Neuronal stem cell (in vitro differentiated cells): ENCODE results near the gene RRP1B.

ENCODE experiments used
- DNase-seq: peaks from one replicate; pipeline ENCODE4 v3.0.0-alpha.2; 2013; ENCODE audit warnings: low spot score
- H2AFZ ChIP-seq: one replicate; pipeline ENCODE4 v1.6.1; 2013; ENCODE audit warnings: mild to moderate bottlenecking, low read length, inconsistent platforms
- H2AK5ac ChIP-seq: 2 replicates; pipeline ENCODE4 v1.6.1; 2013; ENCODE audit warnings: low read depth, mild to moderate bottlenecking, inconsistent platforms, low read length, moderate library complexity, mixed read lengths
- H2BK120ac ChIP-seq: 2 replicates; pipeline ENCODE4 v1.6.1; 2013; ENCODE audit warnings: low read depth, mild to moderate bottlenecking, inconsistent platforms, low read length, moderate library complexity, mixed read lengths
- H2BK12ac ChIP-seq: one replicate; pipeline ENCODE4 v1.6.1; 2013; ENCODE audit warnings: low read length, inconsistent platforms
- H2BK15ac ChIP-seq: 2 replicates; pipeline ENCODE4 v1.6.1; 2013; ENCODE audit warnings: mild to moderate bottlenecking, low read length, inconsistent platforms, mixed read lengths
- H2BK5ac ChIP-seq: one replicate; pipeline ENCODE4 v1.6.1; 2013; ENCODE audit warnings: inconsistent platforms, mild to moderate bottlenecking, low read length, moderate library complexity
- H3K14ac ChIP-seq: one replicate; pipeline ENCODE4 v1.6.1; 2013; ENCODE audit warnings: low read length, inconsistent platforms
- H3K18ac ChIP-seq: 2 replicates; pipeline ENCODE4 v1.6.1; 2013; ENCODE audit warnings: low read length, inconsistent platforms
- H3K23ac ChIP-seq: 2 replicates; pipeline ENCODE4 v1.6.1; 2013; ENCODE audit warnings: low read depth, mild to moderate bottlenecking, mixed read lengths, low read length, inconsistent platforms; ENCODE audit not compliant: poor library complexity
- H3K27ac ChIP-seq: replicated peaks from 3 replicates; pipeline ENCODE4 v1.5.1; 2013; ENCODE audit warnings: low read length, inconsistent platforms
- H3K27me3 ChIP-seq, 3 experiments: 2 replicates each; pipeline ENCODE4 v1.6.1; 2013; ENCODE audit warnings: low read length in 3 of 3, mild to moderate bottlenecking in 2 of 3, inconsistent platforms in 1 of 3, low read depth in 1 of 3, mixed read lengths in 1 of 3, moderate library complexity in 1 of 3; ENCODE audit not compliant: control insufficient read depth in 3 of 3, insufficient read depth in 3 of 3
- H3K36me3 ChIP-seq, 2 donors: replicated peaks in 1 of 2; 2 replicates each; pipeline ENCODE4 v1.6.1; 2013; ENCODE audit warnings: low read length in 2 of 2; ENCODE audit not compliant: control insufficient read depth in 2 of 2, insufficient read depth in 2 of 2
- H3K4ac ChIP-seq: 2 replicates; pipeline ENCODE4 v1.6.1; 2013; ENCODE audit warnings: inconsistent platforms, mild to moderate bottlenecking, low read length, moderate library complexity
- H3K4me1 ChIP-seq, 2 donors: 1 replicate in 1 of 2; 2 replicates in 1 of 2; pipeline ENCODE4 v1.6.1; 2013; ENCODE audit warnings: low read length in 2 of 2, low read depth in 1 of 2; ENCODE audit not compliant: control insufficient read depth in 2 of 2, insufficient read depth in 1 of 2
- H3K4me2 ChIP-seq: one replicate; pipeline ENCODE4 v1.6.1; 2013; ENCODE audit warnings: mild to moderate bottlenecking, low read length, inconsistent platforms; ENCODE audit not compliant: insufficient read depth, poor library complexity, severe bottlenecking
- H3K4me3 ChIP-seq, 2 donors: 2 replicates each; pipeline ENCODE4 v1.5.1; 2013; ENCODE audit warnings: low read length in 2 of 2, mild to moderate bottlenecking in 2 of 2, inconsistent platforms in 1 of 2, moderate library complexity in 1 of 2
- H3K79me1 ChIP-seq: one replicate; pipeline ENCODE4 v1.6.1; 2013; ENCODE audit warnings: low read depth, mild to moderate bottlenecking, inconsistent platforms, low read length, moderate library complexity
- H3K9ac ChIP-seq: one replicate; pipeline ENCODE4 v1.6.1; 2013; ENCODE audit warnings: mild to moderate bottlenecking, low read depth, low read length, inconsistent platforms; ENCODE audit not compliant: poor library complexity
- H3K9me3 ChIP-seq, 2 donors: replicated peaks in 1 of 2; 2 replicates each; pipeline versions ENCODE3 to v1.6.1; 2013; ENCODE audit warnings: low read length in 2 of 2, mild to moderate bottlenecking in 2 of 2, inconsistent platforms in 1 of 2, low read depth in 1 of 2, mixed read lengths in 1 of 2, moderate library complexity in 1 of 2; ENCODE audit not compliant: control insufficient read depth in 2 of 2, insufficient read depth in 1 of 2
- H4K8ac ChIP-seq: one replicate; pipeline ENCODE4 v1.6.1; 2013; ENCODE audit warnings: low read depth, mild to moderate bottlenecking, inconsistent platforms, low read length, moderate library complexity
- H4K91ac ChIP-seq: one replicate; pipeline ENCODE4 v1.6.1; 2013; ENCODE audit warnings: low read length, low read depth, mild to moderate bottlenecking, inconsistent platforms; ENCODE audit not compliant: poor library complexity
- WGBS, 2 donors: extraction: QIAGEN DNeasy Blood & Tissue Kit; methylation state at CpG; one replicate each; pipeline ENCODE4 v1.1.7; 2013; ENCODE audit warnings: missing lambda C conversion rate in 2 of 2, mixed read lengths in 1 of 2; ENCODE audit not compliant: insufficient read length in 2 of 2, insufficient replicate concordance in 1 of 2; ENCODE audit errors: extremely low coverage in 2 of 2; 5-methylcytosine and 5-hydroxymethylcytosine counted together

The RRP1B gene

DNA sequence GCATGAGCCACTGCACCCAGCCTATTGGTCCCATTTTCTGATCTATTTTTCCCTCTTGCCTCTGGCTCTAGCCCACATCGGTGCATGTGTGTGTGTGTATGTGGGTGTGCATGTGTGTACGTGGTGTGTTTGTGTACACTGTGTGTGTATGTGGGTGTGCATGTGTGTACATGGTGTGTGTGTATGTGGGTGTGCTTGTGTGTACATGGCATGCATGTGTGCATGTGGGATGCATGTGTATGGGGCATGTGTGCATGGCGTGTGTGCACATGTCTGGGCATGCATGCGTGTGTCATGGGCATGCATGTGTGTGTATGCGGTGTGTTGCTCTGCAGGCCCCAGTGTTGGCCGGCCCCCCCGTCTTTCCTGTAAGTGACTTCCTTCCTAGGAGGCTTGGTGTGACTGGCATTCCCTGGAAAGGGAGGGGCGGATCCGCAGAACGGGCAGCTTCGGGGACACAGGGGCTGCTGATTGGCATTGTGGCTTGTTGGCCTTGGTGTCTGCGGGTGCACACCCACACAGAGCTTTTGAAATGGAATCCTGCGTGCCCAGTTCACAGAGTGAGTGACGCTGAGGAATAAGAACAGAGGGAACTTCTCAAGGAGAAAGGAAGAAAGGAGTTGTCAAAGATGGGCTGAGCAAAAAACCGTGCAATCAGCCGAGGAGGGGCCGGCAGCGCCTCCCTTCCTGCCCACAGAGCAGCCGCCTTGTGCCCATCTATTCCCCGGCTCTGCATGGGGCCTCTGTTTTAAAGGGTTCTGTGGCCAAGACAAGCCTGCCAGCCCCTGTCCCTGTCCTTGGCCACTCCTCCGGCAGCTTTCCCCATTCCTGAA, 67.5 kb downstream of the RRP1B start:
- Histone ChIP-seq H3K9ac (peak overlapping the region; percentile 80), H2AFZ (no peak overlapping the region), H4K91ac (no peak overlapping the region), H2BK120ac (no peak overlapping the region), H2BK12ac (no peak overlapping the region), H3K27me3 (no peaks in the 10 kb centered on the region), H3K14ac (no peak overlapping the region), H3K4me1 (peaks cover 5 to 13% of the 10 kb centered on the region in 2 donors), H3K4me2 (no peak overlapping the region), H3K23ac (peak overlapping the region; percentile 95), H3K18ac (peak overlapping the region; percentile 64), H2BK5ac (peak overlapping the region; percentile 75), H4K8ac (peak overlapping the region; percentile 82), H3K36me3 (peaks cover 2 to 12% of the 10 kb centered on the region in 2 donors), H3K27ac (no peak overlapping the region), H2BK15ac (no peak overlapping the region), H3K9me3 (peaks cover 0 to 3% of the 10 kb centered on the region in 2 donors), H3K4me3 (peak overlapping the region in 1 of 2 donors; percentile 64), H2AK5ac (peak overlapping the region; percentile 77), H3K4ac (peak overlapping the region; percentile 89), H3K79me1 (peaks cover 10% of the 10 kb centered on the region)
- no CpG with 5 or more reads among the region's 21 CpGs for WGBS, 2 donors
- DNase-seq = no peak

- Histone ChIP-seq H3K27ac (no peak overlapping the region), H3K9ac (peak overlapping the region; percentile 93), H3K4ac (peak overlapping the region; percentile 4), H3K9me3 (peaks cover 0 to 3% of the 10 kb centered on the region in 2 donors), H2BK15ac (no peak overlapping the region), H3K4me1 (peaks cover 5 to 13% of the 10 kb centered on the region in 2 donors), H2AK5ac (peak overlapping the region; percentile 77), H3K23ac (peak overlapping the region; percentile 57), H3K36me3 (peaks cover 2 to 12% of the 10 kb centered on the region in 2 donors), H2AFZ (peak overlapping the region; percentile 97), H4K91ac (no peak overlapping the region), H3K14ac (no peak overlapping the region), H3K4me2 (peak overlapping the region; percentile 94), H3K18ac (peak overlapping the region; percentile 70), H4K8ac (no peak overlapping the region), H2BK120ac (no peak overlapping the region), H3K4me3 (peak overlapping the region; percentile 42 to 89), H2BK5ac (peak overlapping the region; percentile 75), H3K79me1 (peaks cover 10% of the 10 kb centered on the region), H3K27me3 (no peaks in the 10 kb centered on the region), H2BK12ac (no peak overlapping the region)
- no CpG with 5 or more reads among the region's 10 CpGs for WGBS, 2 donors
- DNase-seq = no peak
Measured at GRCh38 chr21:43727519-43728153, 68.3 kb downstream of the RRP1B start.

DNA sequence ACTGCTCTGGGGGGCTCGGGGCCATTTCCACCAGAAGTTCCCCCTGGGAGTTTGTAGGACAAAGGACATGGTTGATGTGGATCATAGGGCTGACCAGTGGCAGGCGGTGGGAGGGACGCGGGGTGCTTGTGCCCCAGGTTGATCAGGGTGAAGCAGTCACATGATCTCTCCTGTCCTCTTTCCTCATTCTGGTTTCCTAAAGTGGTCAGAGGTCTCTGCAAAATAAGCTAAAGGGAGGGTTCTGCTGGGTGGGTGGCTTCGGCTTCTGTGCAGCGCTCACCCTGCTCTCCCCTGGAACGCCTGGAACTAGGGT, 68.8 kb downstream of the RRP1B start:
- Histone ChIP-seq H3K9me3 (peaks cover 0 to 3% of the 10 kb centered on the region in 2 donors), H2BK12ac (no peak overlapping the region), H3K23ac (peak overlapping the region; percentile 57), H3K14ac (peak overlapping the region; percentile 58), H3K4ac (no peak overlapping the region), H2BK120ac (no peak overlapping the region), H3K4me1 (peaks cover 5 to 13% of the 10 kb centered on the region in 2 donors), H3K79me1 (peaks cover 10% of the 10 kb centered on the region), H4K8ac (peak overlapping the region; percentile 24), H3K18ac (peak overlapping the region; percentile 87), H3K27me3 (no peaks in the 10 kb centered on the region), H3K4me3 (peak overlapping the region; percentile 88 to 89), H3K9ac (peak overlapping the region; percentile 93), H3K27ac (peak overlapping the region; percentile 79), H3K36me3 (peaks cover 2 to 12% of the 10 kb centered on the region in 2 donors), H2BK5ac (no peak overlapping the region), H2BK15ac (no peak overlapping the region), H2AK5ac (peak overlapping the region; percentile 77), H4K91ac (peak overlapping the region; percentile 90), H3K4me2 (peak overlapping the region; percentile 94), H2AFZ (peak overlapping the region; percentile 97)
- no peak for DNase-seq
- WGBS, 2 donors = no CpG with 5 or more reads among the region's 7 CpGs
